ENCODE data around the gene RGMA.
A peak's percentile ranks its signal among the peaks of the same experiment; 100 is the strongest.
"Not testable (repeated sequence)": the region's sequence is repeated elsewhere in the genome, so short reads cannot be mapped to it uniquely, and the experiment has no call there.

The RGMA gene

GRCh38 chr15:93066224-93066681 is 22.8 kb downstream of the RGMA start:
- no peak for DNase-seq

DNA sequence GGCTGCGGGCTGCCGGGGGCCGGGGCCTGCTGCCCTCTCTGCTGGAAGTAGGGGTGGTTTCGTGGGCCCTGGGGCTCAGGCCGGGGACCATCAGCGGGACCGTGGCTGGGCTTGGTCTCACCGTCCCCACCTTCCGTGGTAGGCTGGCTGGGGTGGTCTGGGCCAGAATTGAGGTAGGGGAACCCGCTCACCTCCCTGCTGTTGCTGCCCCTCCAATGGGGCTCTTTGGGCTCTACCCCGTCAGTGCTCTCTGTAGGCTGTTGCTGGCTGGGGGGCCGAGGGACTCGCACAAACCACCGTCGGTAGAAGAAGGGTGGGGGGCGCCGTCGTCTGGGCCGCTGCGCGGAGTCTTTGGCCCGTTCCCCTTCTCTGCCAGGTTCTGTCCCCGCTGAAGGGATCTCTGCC is 23.4 kb downstream of the RGMA start:
- no peak for DNase-seq

DNA sequence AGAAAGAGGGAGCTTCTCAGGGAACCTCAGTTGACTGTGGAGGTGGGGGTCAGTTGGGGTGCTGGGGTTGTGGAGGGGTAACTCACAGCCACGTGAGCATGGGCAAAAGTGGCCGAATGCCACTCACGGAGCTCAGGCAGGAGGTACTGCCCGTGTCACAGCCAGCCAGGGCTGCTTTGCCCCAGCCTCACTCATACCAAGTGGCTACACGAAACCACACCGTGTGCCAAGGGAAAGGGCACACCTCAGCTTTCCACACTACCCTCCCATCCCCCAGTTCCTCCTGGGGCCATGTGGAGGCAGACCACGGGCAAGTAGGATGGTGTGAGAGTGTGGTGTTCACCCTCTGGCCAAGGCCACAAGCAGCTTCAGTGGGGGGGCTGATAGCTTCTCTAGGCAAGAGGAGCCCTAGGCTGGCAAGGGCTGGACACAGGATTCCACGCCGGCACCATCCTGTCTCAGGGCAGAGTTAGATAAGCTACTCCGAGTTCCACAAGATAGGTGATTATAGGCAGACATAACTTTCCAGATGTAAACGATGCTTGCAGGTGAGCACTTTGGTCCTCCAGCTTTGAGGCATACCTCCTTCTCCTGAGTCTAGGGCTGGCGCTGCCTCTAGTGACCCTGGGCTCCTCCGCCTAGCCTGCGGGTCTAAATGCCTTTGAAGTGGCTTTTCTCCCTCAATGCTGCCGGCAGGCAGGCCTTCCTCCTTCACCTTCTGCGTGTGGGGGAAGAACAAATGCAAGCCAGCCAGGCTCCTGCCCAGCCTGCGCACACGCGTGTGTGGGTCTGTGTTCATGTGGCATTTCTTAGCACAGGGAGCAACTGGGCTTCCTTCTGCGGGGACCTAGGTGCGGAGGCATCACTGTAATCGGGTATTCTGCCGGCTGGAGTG is 25.0 kb downstream of the RGMA start:
- DNase-seq, result no peak

GRCh38 chr15:93063262-93063671 is 25.7 kb downstream of the RGMA start:
- DNase-seq, result no peak

DNA sequence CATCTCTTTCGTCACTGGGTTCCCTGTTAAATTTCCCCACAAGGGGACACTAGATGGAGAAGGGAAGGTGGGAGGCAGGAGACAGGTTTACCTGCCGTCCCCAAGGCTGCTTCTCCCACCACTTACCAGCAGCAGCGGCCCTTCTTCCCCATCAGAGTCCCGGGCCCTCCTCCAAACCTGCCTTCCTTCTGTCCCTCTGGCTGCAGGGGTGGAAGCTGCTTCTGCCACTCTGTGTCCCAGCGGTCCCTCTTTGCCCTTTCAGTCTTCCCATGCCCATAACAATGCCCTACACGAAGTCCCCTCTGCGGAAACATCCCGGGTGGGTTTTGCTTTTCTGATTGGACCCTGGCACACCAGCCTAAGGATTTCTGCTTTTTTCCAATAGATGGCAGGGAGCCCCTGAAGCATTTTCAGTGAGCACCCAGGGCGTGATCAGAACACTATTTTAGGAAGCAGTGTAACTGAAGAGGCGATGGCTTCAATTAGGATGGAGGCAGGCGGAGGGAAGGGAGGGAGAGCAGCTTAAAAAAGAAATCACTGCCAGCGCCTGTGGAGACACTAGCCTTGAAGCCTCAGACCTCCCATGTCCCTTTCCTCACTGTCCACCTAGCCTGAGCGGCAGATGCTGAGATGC is 26.3 kb downstream of the RGMA start:
- not testable (repeated sequence) for DNase-seq

DNA sequence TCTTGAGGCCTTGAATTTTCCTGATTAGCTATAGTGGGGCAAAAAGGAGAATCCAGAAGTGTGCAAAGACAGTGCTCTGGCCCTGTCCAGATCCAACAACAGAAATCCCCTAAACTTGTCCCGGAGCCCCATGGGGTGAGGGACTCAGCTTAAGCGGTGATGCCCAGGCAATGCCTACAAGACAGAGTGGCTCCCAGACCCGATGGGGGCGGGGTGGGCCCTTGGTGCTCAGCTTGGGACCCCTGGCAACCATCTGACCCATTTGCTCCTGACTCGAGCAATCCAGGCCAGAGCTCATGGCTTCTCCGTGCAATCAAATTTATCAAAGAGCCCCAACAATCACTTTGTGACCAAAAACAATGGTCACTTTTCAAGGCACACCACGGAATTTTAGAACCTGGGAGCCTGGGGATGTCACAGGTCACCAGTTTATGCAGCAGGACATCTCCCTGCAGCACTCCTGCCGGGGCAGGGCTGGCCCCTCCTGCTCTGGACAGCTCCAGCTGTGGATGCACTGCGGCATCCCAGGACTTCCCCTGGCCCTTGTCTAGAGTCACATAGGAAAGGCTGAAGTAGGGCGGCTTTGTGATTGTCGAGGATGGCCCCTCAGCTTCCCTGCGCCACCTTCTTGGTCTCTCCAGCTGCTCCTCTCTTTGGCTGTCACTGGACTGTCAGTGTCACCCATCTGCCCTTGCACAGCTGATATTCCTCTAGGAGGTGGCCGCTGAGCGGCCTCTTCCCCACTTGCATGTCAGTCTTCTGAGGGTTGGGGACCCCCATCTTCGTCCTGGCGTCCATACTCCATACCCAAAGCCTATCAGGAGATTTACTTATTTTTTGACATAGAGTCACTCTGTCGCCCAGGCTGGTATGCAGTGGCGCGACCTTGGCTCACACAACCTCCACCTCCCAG is 28.4 kb downstream of the RGMA start:
- DNase-seq, result no peak

GRCh38 chr15:93059442-93059841 is 29.6 kb downstream of the RGMA start:
- DNase-seq, result no peak

- no peak for DNase-seq
Measured at GRCh38 chr15:93058904-93059427, 30.0 kb downstream of the RGMA start.

DNA sequence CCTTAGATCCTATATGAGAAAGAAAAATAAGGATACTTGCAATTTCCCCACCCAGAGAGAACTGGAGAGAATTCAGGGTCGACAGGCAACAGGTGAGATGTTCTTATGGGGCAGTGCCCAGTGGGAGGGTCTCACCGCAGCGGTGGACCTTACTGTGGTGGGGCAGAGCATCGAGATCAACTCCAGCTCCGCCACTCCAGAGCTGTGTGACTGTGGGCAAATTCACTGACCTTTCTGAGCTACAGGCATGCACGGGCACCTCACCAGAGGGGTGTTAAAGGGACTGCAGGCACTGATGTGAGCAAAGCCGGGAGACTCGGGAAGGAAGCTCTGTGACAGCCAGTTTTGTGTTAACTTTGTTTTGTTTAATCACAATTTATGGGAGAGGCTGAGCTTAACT is 30.9 kb downstream of the RGMA start:
- no peak for DNase-seq

GRCh38 chr15:93057618-93058017 is 31.4 kb downstream of the RGMA start:
- DNase-seq, result no peak

- DNase-seq, result no peak
Measured at GRCh38 chr15:93056836-93057235, 32.2 kb downstream of the RGMA start.

DNA sequence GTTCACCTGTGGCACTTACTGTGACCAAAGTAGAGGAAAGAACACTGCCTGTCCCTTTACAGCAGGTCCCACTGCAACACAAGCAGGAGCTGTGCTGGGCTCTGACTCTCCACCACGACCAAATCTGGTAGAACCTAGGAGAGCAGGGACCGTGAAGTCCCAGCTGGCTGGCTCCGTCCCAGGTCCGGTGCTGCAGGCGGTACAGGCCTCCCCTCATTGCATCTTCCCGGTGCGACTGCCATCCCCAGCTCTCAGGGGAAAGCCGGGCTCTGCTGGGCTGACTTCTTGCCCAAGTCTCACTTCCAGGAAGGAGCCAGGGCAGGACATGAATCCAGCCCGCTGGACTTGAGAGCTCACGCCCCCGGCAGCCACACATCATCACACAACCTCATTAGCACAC is 33.8 kb downstream of the RGMA start:
- DNase-seq, result no peak

DNA sequence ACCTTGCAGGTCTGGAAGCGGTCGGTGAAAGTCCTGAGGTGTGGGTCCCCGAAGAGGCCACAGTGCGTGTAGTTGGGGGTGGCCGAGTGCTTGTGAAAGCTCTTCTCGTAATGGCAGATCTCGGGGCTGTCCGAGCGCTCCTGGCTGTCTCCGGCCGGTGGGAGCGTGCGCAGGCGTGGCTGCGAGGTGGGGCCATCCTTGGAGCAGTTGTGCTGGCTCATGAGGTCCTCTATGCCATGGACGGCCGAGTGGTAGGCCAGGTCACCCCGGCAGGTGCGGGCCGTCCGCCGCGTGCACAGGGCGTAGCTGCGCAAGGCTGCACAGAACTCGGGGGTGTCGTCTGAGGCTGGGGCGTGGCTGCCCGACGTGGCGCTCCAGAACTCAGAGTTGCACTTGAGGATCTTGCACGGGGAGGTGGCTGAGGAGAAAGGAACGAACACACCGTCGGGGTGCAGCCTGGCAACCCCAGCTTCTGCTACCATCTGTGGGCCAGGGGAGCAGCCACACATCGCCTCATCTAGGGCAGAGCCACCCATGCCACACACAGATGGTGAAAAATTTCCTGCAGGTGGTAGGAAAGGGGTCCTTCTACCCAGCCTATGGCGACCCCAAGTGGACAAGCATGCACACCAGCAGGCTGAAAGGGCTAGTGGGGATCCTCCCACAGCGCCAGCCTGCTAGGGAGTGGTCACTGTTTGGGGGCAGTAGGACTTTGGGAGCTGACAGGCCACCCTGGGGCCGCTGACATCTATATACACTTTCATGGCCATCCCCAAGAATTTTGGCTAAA is 36.7 kb downstream of the RGMA start:
- DNase-seq, result no peak

- DNase-seq, result no peak
Measured at GRCh38 chr15:93051236-93052089, 37.5 kb downstream of the RGMA start.

- DNase-seq, result no peak
Measured at GRCh38 chr15:93050648-93051047, 38.4 kb downstream of the RGMA start.

DNA sequence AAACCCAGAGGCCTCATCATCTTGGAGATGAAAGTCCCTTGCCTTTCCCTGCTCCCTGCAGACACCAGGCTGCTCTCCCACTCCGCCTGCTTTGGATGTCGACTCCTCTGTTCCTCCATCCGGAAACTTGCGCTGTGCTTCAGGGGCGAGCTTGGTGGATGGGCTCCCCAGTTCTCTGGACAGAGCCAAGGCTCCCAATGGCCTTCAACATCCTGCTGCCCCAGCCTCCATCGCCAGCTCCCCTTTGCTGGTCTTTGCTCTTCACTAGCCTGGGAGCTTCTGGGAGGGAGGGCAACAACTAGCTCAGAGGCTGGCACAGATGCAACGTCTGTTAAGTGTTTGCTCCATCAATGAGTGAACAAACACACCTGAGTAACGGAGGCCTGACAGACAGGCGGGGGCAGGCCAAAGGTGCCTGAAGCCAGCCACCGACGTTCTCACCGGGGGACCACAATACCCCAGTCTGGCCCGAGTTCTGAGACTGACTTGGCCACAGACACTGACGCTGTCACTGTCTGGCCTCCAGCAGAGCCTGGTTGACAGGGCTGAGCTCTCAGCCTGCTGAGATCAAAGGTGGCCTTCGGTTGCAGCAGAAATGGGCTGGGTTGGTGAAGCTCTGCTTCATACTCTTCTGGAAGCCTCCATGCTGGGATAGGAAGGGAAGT is 39.0 kb downstream of the RGMA start:
- no peak for DNase-seq

GRCh38 chr15:93049233-93049632 is 39.8 kb downstream of the RGMA start:
- no peak for DNase-seq

DNA sequence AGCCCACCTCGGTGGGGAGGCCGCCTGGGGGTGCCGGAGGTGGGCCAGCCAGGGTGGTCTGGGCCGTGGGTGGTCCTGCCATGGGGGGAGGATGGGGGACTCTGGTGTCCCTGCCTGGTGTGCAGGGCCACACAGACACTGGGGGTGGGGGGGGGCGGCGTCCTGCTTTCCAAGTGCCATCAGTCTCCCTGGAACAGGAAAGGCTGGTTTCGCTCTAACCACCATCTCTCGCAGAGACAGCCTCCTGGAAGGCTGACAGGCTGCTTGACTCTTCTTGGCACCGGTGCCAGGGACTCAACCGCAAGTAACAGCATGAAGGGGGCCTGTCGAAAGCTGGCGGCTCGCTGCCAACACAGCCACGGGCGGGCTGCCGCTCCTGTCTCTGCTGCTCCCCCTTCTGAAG is 40.3 kb downstream of the RGMA start:
- no peak for DNase-seq

DNA sequence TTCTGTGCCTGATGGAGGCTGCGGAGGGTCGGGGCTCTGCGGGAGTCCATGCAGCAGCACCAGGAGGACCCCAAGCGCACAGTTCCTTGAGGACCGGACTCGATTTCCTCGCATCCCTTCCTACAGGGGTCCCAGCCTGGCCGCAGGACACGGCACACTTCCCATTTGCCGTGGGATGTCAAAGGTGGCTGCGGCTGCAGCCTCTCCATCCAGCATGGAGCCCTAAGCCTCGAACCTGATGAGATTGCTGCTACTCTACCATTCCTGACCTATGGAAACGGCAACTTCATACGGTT is 40.6 kb downstream of the RGMA start:
- DNase-seq, result no peak

- DNase-seq, result peak; percentile 26
Measured at GRCh38 chr15:93047621-93048425, 41.2 kb downstream of the RGMA start.

Measured in T-helper 9 cell (primary cell).